GM18517 (cell line): ENCODE data around the gene TTC9.

Experiments
- ATAC-seq: cut with Tn5 transposase; IDR thresholded peaks from one replicate; pipeline ENCODE4 v1.9.1; 2021; ENCODE audit warnings: mild to moderate bottlenecking, moderate library complexity; ENCODE audit not compliant: unreplicated experiment

Gene TTC9

DNA sequence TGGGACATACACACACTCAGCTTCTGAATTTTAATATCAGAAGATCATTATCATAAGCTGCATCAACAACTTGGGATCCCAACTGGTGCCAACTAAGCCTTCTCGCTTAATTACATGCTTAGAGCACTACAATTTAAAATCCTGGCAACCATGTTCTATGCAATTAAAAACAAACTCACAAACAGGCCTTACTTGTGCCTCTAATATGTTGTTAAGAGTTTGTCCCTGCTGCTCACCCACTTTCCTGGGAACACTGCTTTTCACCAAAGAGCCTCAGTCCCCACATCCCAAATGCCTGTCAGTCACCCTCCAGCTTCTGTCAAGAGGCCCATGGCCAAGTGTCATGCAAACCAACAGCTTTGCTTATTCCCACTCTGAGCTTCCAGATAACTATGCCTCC lies 69.7 kb downstream of the TTC9 start:
- no peak for ATAC-seq

DNA sequence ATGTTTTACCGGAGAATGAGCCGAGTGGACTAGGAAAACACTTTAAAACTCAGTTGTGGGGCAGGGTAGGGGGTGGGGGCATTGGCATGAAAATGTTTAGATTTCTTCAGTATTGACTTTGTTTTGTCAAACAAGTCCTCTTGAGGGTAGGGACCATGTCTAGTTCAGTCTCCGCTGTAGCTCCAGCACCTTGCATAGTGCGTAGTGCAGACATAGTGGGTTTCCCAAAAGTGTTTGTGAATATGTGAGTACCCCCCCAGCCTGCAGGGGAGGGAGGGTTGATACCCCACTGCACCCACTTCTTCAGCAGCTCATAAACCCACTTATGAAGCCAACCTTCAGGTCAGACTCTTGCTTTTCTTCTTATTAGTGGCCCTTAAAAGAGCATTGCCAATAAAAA lies 71.4 kb downstream of the TTC9 start:
- no peak for ATAC-seq

DNA sequence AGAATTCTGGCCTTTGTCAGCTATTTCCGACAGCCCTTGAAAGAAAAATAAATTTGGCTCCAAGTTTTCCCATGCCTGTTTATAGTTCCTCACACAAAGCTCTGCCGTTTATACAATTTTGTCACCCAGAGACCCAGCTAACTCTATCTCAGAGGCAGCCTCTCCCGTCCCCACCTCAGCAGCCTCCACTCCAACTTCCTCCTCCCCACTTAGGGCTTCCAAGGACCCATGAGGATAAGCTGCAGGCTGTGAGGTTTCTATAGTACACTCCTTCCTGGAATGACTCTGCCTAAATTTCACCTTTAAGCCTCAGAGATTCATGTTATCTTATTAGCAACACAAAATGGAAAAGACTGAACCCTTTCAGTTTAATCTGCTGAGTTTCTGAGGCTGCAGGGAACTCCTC lies 71.8 kb downstream of the TTC9 start:
- ATAC-seq = no peak

DNA sequence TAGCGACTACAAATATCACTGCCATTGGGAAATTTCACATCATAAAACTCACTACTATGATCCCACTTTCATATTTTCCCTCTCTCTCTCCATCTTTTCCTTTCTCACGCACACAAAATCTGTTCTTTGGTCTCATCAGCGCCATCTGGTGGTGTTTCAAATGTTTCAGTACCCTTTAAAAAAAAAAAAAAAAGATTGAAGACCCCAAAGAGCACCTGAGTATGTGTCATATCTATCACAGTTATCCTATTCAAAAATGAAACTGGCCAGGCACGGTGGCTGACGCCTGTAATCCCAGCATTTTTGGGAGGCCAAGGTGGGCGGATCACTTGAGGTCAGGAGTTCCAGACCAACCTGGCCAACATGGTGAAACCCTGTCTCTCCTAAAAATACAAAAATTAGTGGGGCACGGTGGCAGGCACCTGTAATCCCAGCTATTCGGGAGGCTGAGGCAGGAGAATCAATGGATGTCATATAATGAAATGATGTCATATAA lies 72.4 kb downstream of the TTC9 start:
- ATAC-seq = no peak

DNA sequence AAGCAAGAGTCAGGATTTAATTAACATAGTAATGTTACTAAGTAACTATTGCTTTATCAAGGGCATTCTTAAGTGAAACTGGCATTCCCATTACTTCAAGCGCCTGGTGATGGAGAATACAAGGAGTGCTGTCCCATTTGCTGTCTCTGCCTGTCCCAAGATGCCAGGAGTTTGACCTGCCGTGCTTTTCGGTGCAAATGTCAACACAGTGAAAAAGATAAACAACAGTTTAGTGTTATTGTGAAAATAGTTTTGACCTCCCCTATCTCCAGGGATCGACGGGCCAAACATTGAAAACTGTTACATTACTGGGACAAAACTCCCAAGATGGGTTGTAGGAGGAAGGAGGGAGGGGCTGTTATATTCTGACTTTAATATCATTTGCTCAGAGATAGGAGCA lies 74.8 kb downstream of the TTC9 start:
- no peak for ATAC-seq

DNA sequence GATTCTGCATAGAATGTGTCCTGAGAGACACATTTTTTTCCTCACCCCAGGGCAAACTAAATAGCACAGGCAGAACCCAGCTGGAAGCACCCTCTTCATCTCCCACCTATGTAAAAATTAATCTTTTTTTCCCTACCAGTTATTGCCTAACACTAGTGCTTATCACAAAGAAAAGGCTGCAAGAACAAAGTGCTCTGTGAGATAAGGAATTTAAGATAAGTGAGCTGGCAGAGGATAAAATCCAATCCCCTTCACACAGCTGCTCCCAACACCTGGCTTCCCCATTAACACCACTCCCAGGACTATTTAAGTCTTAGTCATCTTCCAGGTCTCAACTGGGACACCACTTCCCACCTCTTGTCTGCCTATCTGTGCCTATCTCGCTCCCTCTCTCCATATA lies 75.2 kb downstream of the TTC9 start:
- ATAC-seq = no peak

DNA sequence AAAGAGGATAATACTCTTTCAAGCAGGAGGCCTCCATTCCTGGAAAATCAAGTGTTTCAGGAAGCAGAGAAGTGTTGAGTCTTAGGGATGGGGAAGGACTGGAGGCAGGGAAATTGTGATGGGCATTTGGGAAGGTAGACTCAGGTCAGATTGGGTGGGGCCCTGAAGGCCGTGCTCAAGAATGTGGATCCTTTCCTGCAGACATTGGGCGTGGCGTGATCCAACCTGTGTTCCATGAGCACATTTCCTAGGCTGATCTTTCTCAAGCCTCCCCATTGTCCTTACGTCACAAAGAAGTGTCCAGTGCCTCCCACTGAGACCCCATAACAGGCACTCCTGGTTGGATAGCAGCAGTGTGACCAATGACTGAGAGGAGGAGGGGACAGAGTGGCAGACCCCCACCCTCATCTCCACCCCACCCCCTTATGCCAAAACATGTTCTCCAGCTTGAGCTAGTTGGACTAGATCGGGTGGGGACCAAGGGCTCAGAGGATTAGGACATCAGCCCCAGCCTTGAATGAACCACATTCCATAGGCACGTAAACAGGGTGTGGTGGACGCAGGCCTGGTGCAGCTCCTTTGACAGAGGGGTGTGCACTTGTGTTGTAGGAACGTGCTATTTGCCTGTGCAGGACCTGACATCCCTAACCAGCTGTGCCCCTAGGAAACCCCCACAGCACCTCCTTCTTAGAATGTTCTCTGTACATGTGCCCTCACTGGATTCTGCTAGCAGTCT lies 76.8 kb downstream of the TTC9 start:
- no peak for ATAC-seq

DNA sequence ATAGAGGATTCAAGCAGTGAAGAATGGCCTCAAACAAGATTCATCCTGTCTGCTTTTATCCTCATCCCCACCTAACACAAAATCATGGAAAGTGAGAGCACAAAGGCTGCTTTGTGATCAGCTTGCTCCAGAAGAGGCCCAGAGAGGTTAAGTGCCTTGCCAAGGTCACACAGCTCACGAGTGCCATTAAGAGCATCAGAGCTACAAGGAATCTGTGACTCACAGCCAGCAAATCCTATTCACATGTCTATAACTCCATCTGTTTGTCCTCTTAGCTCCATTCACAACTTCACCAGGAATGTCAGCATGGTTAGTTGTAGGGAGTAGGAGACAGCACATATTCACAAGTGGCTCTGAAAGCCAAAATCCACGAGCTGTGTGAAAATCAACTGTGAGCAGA lies 79.8 kb downstream of the TTC9 start:
- ATAC-seq = no peak

DNA sequence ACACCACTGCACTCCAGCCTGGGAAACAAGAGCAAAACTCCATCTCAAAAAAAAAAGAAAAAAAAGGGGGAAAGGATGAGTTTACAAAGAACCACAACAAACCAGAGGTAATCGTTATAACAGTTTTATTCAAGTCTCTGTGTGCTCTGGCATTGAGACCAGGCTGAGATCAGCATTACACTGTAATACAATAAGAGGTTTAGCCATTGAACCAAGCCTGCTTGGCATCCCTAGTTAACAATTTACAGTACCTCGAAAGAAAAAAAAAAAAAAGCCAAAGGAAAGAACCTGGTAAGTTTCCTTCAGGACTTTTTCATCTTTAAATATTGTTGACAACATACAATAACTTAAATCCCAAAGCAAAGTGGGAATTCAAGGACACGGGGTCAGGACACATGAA lies 80.7 kb downstream of the TTC9 start:
- ATAC-seq = no peak

DNA sequence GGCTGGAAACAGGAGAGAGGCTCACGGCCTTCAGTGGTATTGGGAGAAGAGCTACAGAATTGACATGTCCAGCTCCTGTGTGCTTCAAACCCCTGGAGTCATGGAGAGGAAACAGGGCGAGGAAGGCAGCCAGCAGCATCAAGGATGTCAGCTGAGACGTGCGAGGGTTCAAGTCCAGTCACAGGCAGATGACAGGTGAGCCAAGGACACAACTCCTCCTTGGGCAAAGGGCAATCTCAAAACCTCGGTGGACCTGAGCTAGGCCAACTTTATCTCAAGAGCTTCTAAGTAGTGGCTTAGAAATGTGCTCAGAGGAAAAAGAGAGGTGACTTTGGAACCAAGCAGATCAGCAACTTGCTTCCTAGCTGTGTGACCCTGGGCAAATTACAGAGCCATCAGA lies 81.6 kb downstream of the TTC9 start:
- no peak for ATAC-seq

DNA sequence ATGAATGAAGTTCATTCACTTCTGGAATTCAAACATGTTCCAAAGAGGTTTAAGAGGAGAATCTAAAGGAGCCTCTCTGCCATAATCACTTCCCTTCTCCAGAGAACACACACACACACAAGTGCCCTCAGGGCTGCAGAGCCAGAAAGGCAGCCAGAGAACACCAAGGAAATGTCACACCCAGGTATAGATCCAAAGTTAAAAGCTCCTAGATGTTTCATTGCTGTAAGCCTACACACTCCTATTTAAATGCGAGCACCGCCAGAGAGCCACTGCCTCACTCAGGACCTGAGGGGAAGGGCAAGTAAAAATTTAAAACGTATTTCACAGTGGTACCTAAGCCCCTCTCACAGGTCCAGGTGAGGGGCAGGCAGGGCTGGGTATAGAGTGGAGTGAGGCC lies 82.4 kb downstream of the TTC9 start:
- no peak for ATAC-seq

DNA sequence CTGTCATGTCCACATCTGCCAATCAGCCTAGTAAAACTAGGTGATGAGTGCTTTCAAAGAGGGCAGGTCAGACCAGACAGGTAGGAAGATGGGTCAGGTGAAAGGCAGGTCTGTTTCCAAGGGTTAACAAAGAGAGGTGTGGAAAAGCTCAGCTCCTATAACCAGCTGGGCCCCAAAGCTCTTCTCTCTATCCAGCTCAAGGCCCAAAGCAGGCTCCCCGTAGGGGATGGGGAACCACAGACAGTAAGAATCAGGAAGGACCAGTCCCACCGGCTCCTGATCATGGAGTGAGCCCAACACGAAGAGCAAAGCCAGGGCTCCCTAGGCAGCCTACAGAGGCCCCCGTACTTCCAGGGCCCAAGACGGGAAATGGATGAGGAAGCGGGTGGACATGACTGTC lies 83.2 kb downstream of the TTC9 start:
- ATAC-seq = no peak
